WTC11 (cell line): ENCODE results near the gene GARRE1. TPM values are rescaled to one million over a fixed set of nuclear protein-coding genes. Genes with fewer than 3 reads are reported as not detected.

Experiments used
- ATAC-seq: fragments of 200-7000 bp; cut with Tn5 transposase; 2 replicates; pipeline ENCODE4 v1.10.0; 2021; ENCODE audit warnings: mild to moderate bottlenecking, moderate library complexity
- CTCF ChIA-PET: fragments of 300-600 bp; sonication (Branson Sonifier 250); formaldehyde crosslinking; loops from one replicate; lab custom pipeline; 2021; ENCODE audit warnings: antibody characterized with exemption; lab: Charles Lee
- POLR2A ChIA-PET: fragments of 350-600 bp; sonication (Branson Sonifier 250); formaldehyde crosslinking; loops from one replicate; lab custom pipeline; 2021; ENCODE audit warnings: antibody characterized with exemption; lab: Charles Lee
- DNase-seq: peaks from one replicate; pipeline ENCODE4 v3.0.0; 2021; ENCODE audit warnings: low spot score
- H3K27ac Mint-ChIP-seq: 2 replicates; pipeline ENCODE4 v1.8.0; 2021; ENCODE audit warnings: mixed read lengths
- H3K27me3 Mint-ChIP-seq: 2 replicates; pipeline ENCODE4 v1.8.0; 2021; ENCODE audit warnings: low read depth, mild to moderate bottlenecking, moderate library complexity, mixed read lengths
- H3K36me3 Mint-ChIP-seq: 2 replicates; pipeline ENCODE4 v1.8.0; 2021; ENCODE audit warnings: mixed read lengths
- H3K4me1 Mint-ChIP-seq: 2 replicates; pipeline ENCODE4 v1.8.0; 2022; ENCODE audit warnings: mixed read lengths
- H3K4me3 Mint-ChIP-seq: 2 replicates; pipeline ENCODE4 v1.8.0; 2021; ENCODE audit warnings: mild to moderate bottlenecking, moderate library complexity, mixed read lengths
- H3K9me3 Mint-ChIP-seq: 2 replicates; pipeline ENCODE4 v1.8.0; 2021; ENCODE audit warnings: mixed read lengths
- CBFB ChIP-seq: sonication (generic); formaldehyde crosslinking; IDR thresholded peaks from 2 replicates; pipeline ENCODE4 v1.8.1; 2022; ENCODE audit warnings: mild to moderate bottlenecking, low read depth, missing genetic modification reagents
- CTCF ChIP-seq: fragments of 200-600 bp; IDR thresholded peaks from 2 replicates; pipeline ENCODE4 v1.8.0; 2022; ENCODE audit warnings: antibody characterized with exemption
- FOXP1 ChIP-seq: sonication (generic); formaldehyde crosslinking; IDR thresholded peaks from 2 replicates; pipeline ENCODE4 v1.8.0; 2022; ENCODE audit warnings: missing genetic modification reagents, mild to moderate bottlenecking, moderate library complexity, borderline replicate concordance
- GTF2I ChIP-seq: fragments of 250-450 bp; sonication (Bioruptor Pico); conservative IDR thresholded peaks from 2 replicates; pipeline ENCODE4 v1.4.0; 2021; ENCODE audit warnings: mild to moderate bottlenecking
- IRF1 ChIP-seq: sonication (generic); formaldehyde crosslinking; IDR thresholded peaks from 2 replicates; pipeline ENCODE4 v1.8.0; 2023; ENCODE audit warnings: missing genetic modification reagents
- JAZF1 ChIP-seq: fragments of 250-450 bp; sonication (Bioruptor Pico); IDR thresholded peaks from 2 replicates; pipeline ENCODE4 v1.9.0; 2021; ENCODE audit warnings: moderate library complexity, mild to moderate bottlenecking, inconsistent platforms
- NR1H2 ChIP-seq: sonication (generic); formaldehyde crosslinking; IDR thresholded peaks from 2 replicates; pipeline ENCODE4 v1.9.0; 2021; ENCODE audit warnings: mild to moderate bottlenecking, moderate library complexity, missing genetic modification reagents
- OVOL2 ChIP-seq: fragments of 250-450 bp; sonication (Bioruptor Pico); IDR thresholded peaks from 2 replicates; pipeline ENCODE4 v1.9.0; 2021; ENCODE audit warnings: mild to moderate bottlenecking, borderline replicate concordance
- RELA ChIP-seq: sonication (generic); formaldehyde crosslinking; IDR thresholded peaks from 2 replicates; pipeline ENCODE4 v1.8.1; 2022; ENCODE audit warnings: missing genetic modification reagents, mild to moderate bottlenecking, borderline replicate concordance
- RORB ChIP-seq: fragments of 250-450 bp; sonication (Bioruptor Pico); IDR thresholded peaks from 2 replicates; pipeline ENCODE4 v1.9.0; 2021; ENCODE audit warnings: mild to moderate bottlenecking
- SP1 ChIP-seq: sonication (generic); formaldehyde crosslinking; conservative IDR thresholded peaks from 2 replicates; pipeline ENCODE4 v1.8.1; 2022; ENCODE audit warnings: missing genetic modification reagents
- TEAD4 ChIP-seq: sonication (generic); formaldehyde crosslinking; IDR thresholded peaks from 2 replicates; pipeline ENCODE4 v1.8.0; 2022; ENCODE audit warnings: mild to moderate bottlenecking, missing genetic modification reagents
- TP53 ChIP-seq: sonication (generic); formaldehyde crosslinking; IDR thresholded peaks from 2 replicates; pipeline ENCODE4 v1.8.1; 2023; ENCODE audit warnings: mild to moderate bottlenecking, missing genetic modification reagents
- ZNF138 ChIP-seq: sonication (generic); formaldehyde crosslinking; conservative IDR thresholded peaks from 2 replicates; pipeline ENCODE4 v1.8.1; 2022; ENCODE audit warnings: mild to moderate bottlenecking, moderate library complexity, missing genetic modification reagents
- ZNF219 ChIP-seq: sonication (generic); formaldehyde crosslinking; IDR thresholded peaks from 2 replicates; pipeline ENCODE4 v1.8.0; 2023; ENCODE audit warnings: missing genetic modification reagents, mild to moderate bottlenecking, borderline replicate concordance
- ZNF263 ChIP-seq: sonication (generic); formaldehyde crosslinking; IDR thresholded peaks from 2 replicates; pipeline ENCODE4 v1.8.1; 2022; ENCODE audit warnings: low read depth, mild to moderate bottlenecking, moderate library complexity, missing genetic modification reagents
- ZNF423 ChIP-seq: fragments of 250-450 bp; sonication (Bioruptor Pico); IDR thresholded peaks from 2 replicates; pipeline ENCODE4 v2.1.2; 2022; ENCODE audit warnings: mild to moderate bottlenecking, moderate library complexity
- total RNA-seq: library from RNA; stranded (reverse); gene quantifications from 3 replicates; pipeline ENCODE4 v1.2.3, GENCODE V29; 2021
- TF ChIP-seq, protein P1 (sequence below): sonication (generic); formaldehyde crosslinking; IDR thresholded peaks from 2 replicates; pipeline ENCODE4 v1.8.0; 2023; ENCODE audit warnings: missing genetic modification reagents, mild to moderate bottlenecking, borderline replicate concordance
- TF ChIP-seq, protein P2 (sequence below): sonication (generic); formaldehyde crosslinking; IDR thresholded peaks from 2 replicates; pipeline ENCODE4 v1.8.1; 2023; ENCODE audit warnings: mild to moderate bottlenecking, missing genetic modification reagents, moderate library complexity
- TF ChIP-seq, protein P3 (sequence below): sonication (generic); formaldehyde crosslinking; conservative IDR thresholded peaks from 2 replicates; pipeline ENCODE4 v1.8.1; 2022; ENCODE audit warnings: mild to moderate bottlenecking, missing genetic modification reagents
- TF ChIP-seq, protein P4 (sequence below): sonication (generic); formaldehyde crosslinking; IDR thresholded peaks from 2 replicates; pipeline ENCODE4 v1.8.1; 2023; ENCODE audit warnings: mild to moderate bottlenecking, missing genetic modification reagents, borderline replicate concordance

Gene GARRE1
- total RNA-seq, 1 experiment from 2014 or later: 16.7 TPM

DNA sequence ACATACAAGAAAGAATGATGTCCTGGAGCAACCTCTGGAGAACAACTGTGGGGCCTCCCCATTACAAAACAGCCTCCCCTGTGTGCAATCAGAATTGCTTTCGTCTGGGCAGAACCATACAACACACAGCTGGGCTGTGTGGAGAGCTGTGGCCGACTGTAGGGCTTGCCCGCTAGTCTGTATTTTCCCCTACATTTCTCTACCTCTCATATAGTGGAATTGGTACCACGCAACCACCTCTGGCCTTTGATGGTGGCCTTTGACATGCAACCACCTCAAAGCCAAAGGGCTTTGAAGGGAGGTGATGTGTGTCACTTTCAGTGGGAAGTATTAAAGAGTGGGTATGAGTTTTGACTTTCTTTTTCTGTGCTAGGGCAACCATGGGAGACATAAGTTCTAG is 34.0 kb downstream of the GARRE1 start (continued):
- TF ChIP-seq, protein P1, sequence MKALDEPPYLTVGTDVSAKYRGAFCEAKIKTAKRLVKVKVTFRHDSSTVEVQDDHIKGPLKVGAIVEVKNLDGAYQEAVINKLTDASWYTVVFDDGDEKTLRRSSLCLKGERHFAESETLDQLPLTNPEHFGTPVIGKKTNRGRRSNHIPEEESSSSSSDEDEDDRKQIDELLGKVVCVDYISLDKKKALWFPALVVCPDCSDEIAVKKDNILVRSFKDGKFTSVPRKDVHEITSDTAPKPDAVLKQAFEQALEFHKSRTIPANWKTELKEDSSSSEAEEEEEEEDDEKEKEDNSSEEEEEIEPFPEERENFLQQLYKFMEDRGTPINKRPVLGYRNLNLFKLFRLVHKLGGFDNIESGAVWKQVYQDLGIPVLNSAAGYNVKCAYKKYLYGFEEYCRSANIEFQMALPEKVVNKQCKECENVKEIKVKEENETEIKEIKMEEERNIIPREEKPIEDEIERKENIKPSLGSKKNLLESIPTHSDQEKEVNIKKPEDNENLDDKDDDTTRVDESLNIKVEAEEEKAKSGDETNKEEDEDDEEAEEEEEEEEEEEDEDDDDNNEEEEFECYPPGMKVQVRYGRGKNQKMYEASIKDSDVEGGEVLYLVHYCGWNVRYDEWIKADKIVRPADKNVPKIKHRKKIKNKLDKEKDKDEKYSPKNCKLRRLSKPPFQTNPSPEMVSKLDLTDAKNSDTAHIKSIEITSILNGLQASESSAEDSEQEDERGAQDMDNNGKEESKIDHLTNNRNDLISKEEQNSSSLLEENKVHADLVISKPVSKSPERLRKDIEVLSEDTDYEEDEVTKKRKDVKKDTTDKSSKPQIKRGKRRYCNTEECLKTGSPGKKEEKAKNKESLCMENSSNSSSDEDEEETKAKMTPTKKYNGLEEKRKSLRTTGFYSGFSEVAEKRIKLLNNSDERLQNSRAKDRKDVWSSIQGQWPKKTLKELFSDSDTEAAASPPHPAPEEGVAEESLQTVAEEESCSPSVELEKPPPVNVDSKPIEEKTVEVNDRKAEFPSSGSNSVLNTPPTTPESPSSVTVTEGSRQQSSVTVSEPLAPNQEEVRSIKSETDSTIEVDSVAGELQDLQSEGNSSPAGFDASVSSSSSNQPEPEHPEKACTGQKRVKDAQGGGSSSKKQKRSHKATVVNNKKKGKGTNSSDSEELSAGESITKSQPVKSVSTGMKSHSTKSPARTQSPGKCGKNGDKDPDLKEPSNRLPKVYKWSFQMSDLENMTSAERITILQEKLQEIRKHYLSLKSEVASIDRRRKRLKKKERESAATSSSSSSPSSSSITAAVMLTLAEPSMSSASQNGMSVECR: no peak
- no peak for TF ChIP-seq TEAD4 (CRISPR knock-in tag)
- TF ChIP-seq NR1H2 (CRISPR knock-in tag): no peak
- no peak for TF ChIP-seq ZNF219 (CRISPR knock-in tag)
- no peak for TF ChIP-seq RELA
- TF ChIP-seq SP1 (CRISPR knock-in tag): no peak
- no peak for TF ChIP-seq IRF1 (CRISPR knock-in tag)
- TF ChIP-seq CBFB (CRISPR knock-in tag): no peak
- no peak for TF ChIP-seq FOXP1 (CRISPR knock-in tag)

GRCh38 chr19:34291235-34291634 is 36.9 kb downstream of the GARRE1 start:
- H3K27me3 Mint-ChIP-seq: no peaks in the 10 kb centered on the region
- DNase-seq (no peak), ATAC-seq (no peak)
- no peaks in the 10 kb centered on the region for H3K4me1 Mint-ChIP-seq
- no peaks in the 10 kb centered on the region for H3K9me3 Mint-ChIP-seq
- H3K36me3 Mint-ChIP-seq: no peaks in the 10 kb centered on the region
- H3K27ac Mint-ChIP-seq: no peak overlapping the region
- no peak overlapping the region for H3K4me3 Mint-ChIP-seq
- TF ChIP-seq ZNF138 (CRISPR knock-in tag) (no peak), ZNF423 (CRISPR knock-in tag) (no peak), TP53 (CRISPR knock-in tag) (no peak), IRF1 (CRISPR knock-in tag) (no peak), OVOL2 (CRISPR knock-in tag) (no peak), GTF2I (no peak), ZNF219 (CRISPR knock-in tag) (no peak), CTCF (no peak), NR1H2 (CRISPR knock-in tag) (no peak), RORB (no peak), JAZF1 (CRISPR knock-in tag) (no peak), ZNF263 (no peak)
- TF ChIP-seq, protein P2, sequence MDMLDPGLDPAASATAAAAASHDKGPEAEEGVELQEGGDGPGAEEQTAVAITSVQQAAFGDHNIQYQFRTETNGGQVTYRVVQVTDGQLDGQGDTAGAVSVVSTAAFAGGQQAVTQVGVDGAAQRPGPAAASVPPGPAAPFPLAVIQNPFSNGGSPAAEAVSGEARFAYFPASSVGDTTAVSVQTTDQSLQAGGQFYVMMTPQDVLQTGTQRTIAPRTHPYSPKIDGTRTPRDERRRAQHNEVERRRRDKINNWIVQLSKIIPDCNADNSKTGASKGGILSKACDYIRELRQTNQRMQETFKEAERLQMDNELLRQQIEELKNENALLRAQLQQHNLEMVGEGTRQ (CRISPR knock-in tag): no peak
- TF ChIP-seq, protein P3, sequence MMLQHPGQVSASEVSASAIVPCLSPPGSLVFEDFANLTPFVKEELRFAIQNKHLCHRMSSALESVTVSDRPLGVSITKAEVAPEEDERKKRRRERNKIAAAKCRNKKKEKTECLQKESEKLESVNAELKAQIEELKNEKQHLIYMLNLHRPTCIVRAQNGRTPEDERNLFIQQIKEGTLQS (CRISPR knock-in tag): no peak
- TF ChIP-seq, protein P4, sequence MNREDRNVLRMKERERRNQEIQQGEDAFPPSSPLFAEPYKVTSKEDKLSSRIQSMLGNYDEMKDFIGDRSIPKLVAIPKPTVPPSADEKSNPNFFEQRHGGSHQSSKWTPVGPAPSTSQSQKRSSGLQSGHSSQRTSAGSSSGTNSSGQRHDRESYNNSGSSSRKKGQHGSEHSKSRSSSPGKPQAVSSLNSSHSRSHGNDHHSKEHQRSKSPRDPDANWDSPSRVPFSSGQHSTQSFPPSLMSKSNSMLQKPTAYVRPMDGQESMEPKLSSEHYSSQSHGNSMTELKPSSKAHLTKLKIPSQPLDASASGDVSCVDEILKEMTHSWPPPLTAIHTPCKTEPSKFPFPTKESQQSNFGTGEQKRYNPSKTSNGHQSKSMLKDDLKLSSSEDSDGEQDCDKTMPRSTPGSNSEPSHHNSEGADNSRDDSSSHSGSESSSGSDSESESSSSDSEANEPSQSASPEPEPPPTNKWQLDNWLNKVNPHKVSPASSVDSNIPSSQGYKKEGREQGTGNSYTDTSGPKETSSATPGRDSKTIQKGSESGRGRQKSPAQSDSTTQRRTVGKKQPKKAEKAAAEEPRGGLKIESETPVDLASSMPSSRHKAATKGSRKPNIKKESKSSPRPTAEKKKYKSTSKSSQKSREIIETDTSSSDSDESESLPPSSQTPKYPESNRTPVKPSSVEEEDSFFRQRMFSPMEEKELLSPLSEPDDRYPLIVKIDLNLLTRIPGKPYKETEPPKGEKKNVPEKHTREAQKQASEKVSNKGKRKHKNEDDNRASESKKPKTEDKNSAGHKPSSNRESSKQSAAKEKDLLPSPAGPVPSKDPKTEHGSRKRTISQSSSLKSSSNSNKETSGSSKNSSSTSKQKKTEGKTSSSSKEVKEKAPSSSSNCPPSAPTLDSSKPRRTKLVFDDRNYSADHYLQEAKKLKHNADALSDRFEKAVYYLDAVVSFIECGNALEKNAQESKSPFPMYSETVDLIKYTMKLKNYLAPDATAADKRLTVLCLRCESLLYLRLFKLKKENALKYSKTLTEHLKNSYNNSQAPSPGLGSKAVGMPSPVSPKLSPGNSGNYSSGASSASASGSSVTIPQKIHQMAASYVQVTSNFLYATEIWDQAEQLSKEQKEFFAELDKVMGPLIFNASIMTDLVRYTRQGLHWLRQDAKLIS (CRISPR knock-in tag): no peak
- CTCF ChIA-PET: no interaction called here
- POLR2A ChIA-PET: no interaction called here
